Measurements from ENCODE around the gene CDC42SE2.

The CDC42SE2 gene

DNA sequence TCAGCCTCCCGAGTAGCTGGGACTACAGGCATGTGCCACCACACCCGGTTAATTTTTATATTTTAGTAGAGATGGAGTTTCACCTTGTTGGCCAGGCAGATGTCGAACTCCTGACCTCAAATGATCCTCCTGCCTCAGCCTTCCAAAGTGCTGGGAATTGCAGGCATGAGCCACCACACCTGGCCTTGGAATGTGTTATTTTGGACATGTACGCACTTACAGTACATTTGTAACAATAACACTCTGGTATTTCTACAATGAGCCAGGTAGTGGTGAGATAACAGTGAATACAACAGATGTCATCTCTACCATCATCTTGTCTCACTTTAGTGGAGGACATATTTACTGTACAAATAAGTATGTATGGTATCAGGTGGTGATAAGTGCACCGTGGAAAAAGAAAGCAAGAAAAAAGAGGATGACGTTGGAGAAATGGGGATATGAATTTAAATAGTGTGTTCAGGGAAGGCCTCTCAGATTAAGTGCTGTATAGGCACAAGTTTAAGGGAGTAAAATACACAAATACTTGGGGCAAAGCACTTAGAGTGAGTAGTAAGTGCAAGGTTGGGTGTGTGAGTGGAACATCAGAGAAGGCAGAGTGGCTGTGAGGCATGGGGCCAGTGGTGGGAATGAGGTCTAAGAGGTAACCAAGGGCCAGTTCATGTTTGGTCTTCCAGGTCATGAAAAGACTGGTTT, 100.1 kb downstream of the CDC42SE2 start:
- TF ChIP-seq, protein P1, sequence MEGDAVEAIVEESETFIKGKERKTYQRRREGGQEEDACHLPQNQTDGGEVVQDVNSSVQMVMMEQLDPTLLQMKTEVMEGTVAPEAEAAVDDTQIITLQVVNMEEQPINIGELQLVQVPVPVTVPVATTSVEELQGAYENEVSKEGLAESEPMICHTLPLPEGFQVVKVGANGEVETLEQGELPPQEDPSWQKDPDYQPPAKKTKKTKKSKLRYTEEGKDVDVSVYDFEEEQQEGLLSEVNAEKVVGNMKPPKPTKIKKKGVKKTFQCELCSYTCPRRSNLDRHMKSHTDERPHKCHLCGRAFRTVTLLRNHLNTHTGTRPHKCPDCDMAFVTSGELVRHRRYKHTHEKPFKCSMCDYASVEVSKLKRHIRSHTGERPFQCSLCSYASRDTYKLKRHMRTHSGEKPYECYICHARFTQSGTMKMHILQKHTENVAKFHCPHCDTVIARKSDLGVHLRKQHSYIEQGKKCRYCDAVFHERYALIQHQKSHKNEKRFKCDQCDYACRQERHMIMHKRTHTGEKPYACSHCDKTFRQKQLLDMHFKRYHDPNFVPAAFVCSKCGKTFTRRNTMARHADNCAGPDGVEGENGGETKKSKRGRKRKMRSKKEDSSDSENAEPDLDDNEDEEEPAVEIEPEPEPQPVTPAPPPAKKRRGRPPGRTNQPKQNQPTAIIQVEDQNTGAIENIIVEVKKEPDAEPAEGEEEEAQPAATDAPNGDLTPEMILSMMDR (IDR thresholded peaks at IDR 0.05; ENCODE audit: low read depth, low read length), result no peak
- TF ChIP-seq MYC (IDR thresholded peaks at IDR 0.05; ENCODE audit: low read depth, low read length) (no peak), POLR2A (IDR thresholded peaks at IDR 0.05; ENCODE audit: extremely low read depth, insufficient read length) (no peak)
- TF ChIP-seq, protein P2, sequence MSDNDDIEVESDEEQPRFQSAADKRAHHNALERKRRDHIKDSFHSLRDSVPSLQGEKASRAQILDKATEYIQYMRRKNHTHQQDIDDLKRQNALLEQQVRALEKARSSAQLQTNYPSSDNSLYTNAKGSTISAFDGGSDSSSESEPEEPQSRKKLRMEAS (IDR thresholded peaks at IDR 0.05; ENCODE audit: low read depth, low read length), result no peak
- no peak overlapping the region for H3K4me3 ChIP-seq (ENCODE audit: low read depth, low read length)
- no peak for DNase-seq (ENCODE audit: low read depth)

DNA sequence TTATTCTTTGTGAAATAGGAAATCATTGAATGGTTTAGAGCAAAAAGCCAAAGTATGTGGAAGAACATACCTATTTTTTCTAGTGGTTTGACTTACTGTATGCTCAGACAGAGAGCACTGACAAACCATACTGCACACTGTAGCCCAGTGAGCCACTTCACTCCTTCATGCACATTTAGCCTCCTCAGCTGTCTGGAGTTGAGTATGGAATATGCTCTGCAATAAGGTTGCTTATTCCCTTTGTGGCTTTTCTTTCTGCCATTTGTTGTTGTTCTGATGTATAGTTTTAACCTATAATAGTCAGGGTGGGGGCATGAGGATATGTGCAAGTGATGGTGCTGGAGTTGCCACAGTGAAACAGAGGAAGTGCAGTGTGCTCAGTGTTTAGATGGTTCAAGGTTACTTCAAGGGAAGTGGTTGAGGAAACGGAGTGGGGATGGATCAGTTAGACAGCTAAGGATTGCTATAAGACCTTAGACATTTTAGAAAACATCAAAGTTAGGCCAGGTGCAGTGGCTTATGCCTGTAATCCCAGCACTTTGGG, 100.7 kb downstream of the CDC42SE2 start:
- no peak overlapping the region for H3K4me3 ChIP-seq (ENCODE audit: low read depth, low read length)
- TF ChIP-seq POLR2A (IDR thresholded peaks at IDR 0.05; ENCODE audit: extremely low read depth, insufficient read length), result no peak
- TF ChIP-seq, protein P2 (IDR thresholded peaks at IDR 0.05; ENCODE audit: low read depth, low read length), result no peak
- TF ChIP-seq, protein P1 (IDR thresholded peaks at IDR 0.05; ENCODE audit: low read depth, low read length), result no peak
- no peak for TF ChIP-seq MYC (IDR thresholded peaks at IDR 0.05; ENCODE audit: low read depth, low read length)
- DNase-seq (ENCODE audit: low read depth), result no peak

DNA sequence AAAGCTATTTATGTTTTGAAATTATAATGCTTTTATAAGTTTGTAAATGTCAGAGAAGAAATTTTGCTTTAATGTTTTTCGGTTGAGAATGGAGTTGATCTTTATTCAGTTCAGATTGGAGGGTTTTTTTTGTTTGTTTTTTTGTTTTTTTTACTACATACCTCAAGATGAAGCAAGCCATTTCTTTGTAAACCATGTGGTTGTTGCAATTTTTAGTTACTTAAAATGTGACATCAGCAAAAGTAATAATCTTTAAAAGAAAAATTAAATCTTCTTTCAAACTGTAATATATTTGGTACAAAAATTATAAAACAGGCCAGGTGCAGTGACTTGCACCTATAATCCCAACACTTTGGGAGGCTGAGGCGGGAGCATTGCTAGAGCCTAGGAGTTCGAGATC, 102.6 kb downstream of the CDC42SE2 start:
- H3K4me3 ChIP-seq (ENCODE audit: low read depth, low read length), result no peak overlapping the region
- no peak for TF ChIP-seq POLR2A (IDR thresholded peaks at IDR 0.05; ENCODE audit: extremely low read depth, insufficient read length)
- TF ChIP-seq, protein P1 (IDR thresholded peaks at IDR 0.05; ENCODE audit: low read depth, low read length), result no peak
- TF ChIP-seq, protein P2 (IDR thresholded peaks at IDR 0.05; ENCODE audit: low read depth, low read length), result no peak
- no peak for TF ChIP-seq MYC (IDR thresholded peaks at IDR 0.05; ENCODE audit: low read depth, low read length)
- DNase-seq (ENCODE audit: low read depth), result no peak

DNA sequence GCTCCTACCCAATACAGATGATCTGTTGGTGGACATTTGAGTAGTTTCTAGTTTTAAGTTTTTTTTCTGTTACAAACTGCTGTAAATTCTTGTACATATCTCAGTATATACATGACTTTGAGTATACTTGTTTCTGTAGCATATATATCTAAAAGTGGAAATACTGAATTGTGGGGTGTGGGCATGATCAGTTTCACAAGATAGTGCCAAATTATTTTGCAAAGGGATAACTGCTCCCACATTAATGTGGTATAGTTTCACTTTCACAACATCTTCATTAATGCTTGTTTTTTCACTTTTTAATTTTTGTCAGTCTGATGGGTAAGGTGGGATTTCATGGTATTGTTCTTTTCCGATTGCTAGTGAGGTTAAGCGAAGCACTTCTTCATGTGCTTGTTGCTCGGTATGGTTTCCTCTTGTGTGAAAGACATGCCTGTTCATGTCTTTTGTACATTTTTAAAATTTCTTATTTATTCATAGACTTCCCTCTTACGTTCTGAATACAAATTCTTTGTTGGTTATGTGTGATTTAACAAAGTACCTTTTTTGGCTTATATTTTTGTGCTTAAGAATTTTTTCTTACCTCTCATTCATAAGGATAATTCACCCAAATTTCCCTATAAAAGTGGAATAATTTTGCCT, 103.5 kb downstream of the CDC42SE2 start:
- TF ChIP-seq, protein P2 (IDR thresholded peaks at IDR 0.05; ENCODE audit: low read depth, low read length), result no peak
- TF ChIP-seq POLR2A (IDR thresholded peaks at IDR 0.05; ENCODE audit: extremely low read depth, insufficient read length) (no peak), MYC (IDR thresholded peaks at IDR 0.05; ENCODE audit: low read depth, low read length) (no peak)
- TF ChIP-seq, protein P1 (IDR thresholded peaks at IDR 0.05; ENCODE audit: low read depth, low read length), result no peak
- H3K4me3 ChIP-seq (ENCODE audit: low read depth, low read length), result no peak overlapping the region
- no peak for DNase-seq (ENCODE audit: low read depth)

DNA sequence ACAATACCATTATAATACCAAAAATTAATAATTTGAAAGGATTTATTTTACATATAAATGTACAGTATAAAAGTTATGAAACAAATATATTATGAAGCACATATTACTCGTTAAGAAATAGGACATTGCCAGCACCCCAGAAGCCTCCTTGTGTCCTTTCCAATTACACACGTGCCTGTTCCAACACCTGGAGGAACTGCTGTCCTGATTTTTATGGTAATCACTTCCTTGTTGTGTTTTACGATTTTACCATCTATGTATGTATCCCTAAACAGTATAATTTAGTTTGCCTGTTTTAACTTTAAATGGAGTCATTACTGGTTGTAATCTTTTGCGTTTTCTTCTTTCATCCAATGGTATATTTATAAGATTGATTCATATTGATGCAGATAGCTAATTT, 105.0 kb downstream of the CDC42SE2 start:
- TF ChIP-seq, protein P2 (IDR thresholded peaks at IDR 0.05; ENCODE audit: low read depth, low read length), result no peak
- no peak overlapping the region for H3K4me3 ChIP-seq (ENCODE audit: low read depth, low read length)
- no peak for DNase-seq (ENCODE audit: low read depth)

DNA sequence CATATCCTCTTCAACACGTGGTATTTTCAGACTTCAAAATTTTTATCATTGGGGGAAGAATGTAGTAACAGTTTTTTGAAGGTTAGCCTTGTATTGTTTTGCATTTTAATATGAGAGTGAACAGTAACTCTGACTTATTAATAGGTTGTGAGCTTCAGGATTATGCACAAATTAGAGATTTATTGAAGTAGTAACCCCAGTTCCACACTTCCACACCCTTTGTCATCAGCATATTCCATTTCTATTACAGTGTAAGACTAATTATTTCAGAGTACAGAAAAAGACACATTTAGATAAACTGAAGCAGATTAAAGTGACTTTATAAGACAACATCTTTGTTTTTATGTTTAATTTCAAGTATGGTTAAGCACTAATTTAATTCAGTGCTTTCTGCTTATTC, 105.7 kb downstream of the CDC42SE2 start:
- no peak for DNase-seq (ENCODE audit: low read depth)
- no peak overlapping the region for H3K4me3 ChIP-seq (ENCODE audit: low read depth, low read length)
- TF ChIP-seq, protein P2 (IDR thresholded peaks at IDR 0.05; ENCODE audit: low read depth, low read length), result no peak
- no peak for TF ChIP-seq POLR2A (IDR thresholded peaks at IDR 0.05; ENCODE audit: extremely low read depth, insufficient read length)
- TF ChIP-seq, protein P1 (IDR thresholded peaks at IDR 0.05; ENCODE audit: low read depth, low read length), result no peak
- no peak for TF ChIP-seq MYC (IDR thresholded peaks at IDR 0.05; ENCODE audit: low read depth, low read length)

Data from NB4 (cell line).